Measurements from ENCODE around the gene LSAMP. TPM values are rescaled to one million over a fixed set of nuclear protein-coding genes. Genes with fewer than 3 reads are reported as not detected.

LSAMP gene
- total RNA-seq, 1 donor from 2014 or later, result 30.1 TPM

DNA sequence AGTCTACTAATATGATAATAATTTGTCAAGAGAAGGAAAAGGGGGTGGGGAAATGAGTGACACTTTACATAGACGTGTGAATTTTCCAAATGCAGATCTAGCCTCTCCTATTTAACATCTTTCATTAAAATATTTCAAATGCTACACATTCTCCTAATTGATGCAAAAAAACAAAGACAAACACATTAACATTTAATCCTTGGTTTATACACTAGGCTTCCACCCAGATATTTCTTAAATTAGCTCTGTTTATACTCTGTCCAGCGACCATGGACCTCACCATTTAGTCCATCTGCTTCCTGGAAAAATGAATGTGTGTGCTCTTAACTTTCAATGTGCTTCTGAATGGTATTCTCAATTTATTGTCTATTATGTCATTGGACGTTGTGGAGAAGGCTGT lies 409.9 kb downstream of the LSAMP start:
- Mint-ChIP-seq H3K4me1 (peaks cover 7% of the 10 kb centered on the region), H3K27ac (no peak overlapping the region), H3K9me3 (no peaks in the 10 kb centered on the region), H3K27me3 (ENCODE audit: low read depth) (peaks cover 1% of the 10 kb centered on the region), H3K36me3 (no peaks in the 10 kb centered on the region), H3K4me3 (no peak overlapping the region)
- TF ChIP-seq, protein P1, sequence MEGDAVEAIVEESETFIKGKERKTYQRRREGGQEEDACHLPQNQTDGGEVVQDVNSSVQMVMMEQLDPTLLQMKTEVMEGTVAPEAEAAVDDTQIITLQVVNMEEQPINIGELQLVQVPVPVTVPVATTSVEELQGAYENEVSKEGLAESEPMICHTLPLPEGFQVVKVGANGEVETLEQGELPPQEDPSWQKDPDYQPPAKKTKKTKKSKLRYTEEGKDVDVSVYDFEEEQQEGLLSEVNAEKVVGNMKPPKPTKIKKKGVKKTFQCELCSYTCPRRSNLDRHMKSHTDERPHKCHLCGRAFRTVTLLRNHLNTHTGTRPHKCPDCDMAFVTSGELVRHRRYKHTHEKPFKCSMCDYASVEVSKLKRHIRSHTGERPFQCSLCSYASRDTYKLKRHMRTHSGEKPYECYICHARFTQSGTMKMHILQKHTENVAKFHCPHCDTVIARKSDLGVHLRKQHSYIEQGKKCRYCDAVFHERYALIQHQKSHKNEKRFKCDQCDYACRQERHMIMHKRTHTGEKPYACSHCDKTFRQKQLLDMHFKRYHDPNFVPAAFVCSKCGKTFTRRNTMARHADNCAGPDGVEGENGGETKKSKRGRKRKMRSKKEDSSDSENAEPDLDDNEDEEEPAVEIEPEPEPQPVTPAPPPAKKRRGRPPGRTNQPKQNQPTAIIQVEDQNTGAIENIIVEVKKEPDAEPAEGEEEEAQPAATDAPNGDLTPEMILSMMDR (IDR thresholded peaks at IDR 0.05; ENCODE audit: unreplicated experiment), result no peak
- no peak for DNase-seq (ENCODE audit: low spot score in 2 of 2, unreplicated experiment in 2 of 2)

DNA sequence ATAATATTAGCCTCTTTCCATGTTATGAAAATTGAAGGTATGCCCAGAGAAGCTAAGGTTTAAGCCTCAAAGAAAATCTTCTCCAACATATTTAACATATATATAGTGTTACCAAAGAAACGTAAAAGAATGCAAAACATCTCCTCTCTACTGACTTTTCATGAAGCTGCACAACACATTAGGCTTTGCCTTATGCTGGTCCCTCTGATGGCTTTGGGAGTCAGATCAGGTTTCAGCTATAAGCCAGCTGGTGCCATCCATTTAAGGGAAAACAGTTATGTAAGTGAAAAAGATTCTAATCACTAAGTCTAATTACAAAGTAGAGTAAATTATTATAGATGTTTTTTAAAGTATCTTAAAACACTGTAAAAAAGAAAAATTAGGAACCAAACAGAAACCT lies 410.5 kb downstream of the LSAMP start:
- Mint-ChIP-seq H3K9me3 (no peaks in the 10 kb centered on the region), H3K27ac (no peak overlapping the region), H3K4me3 (no peak overlapping the region), H3K36me3 (no peaks in the 10 kb centered on the region), H3K27me3 (ENCODE audit: low read depth) (peaks cover 1% of the 10 kb centered on the region), H3K4me1 (peaks cover 7% of the 10 kb centered on the region)
- TF ChIP-seq, protein P1 (IDR thresholded peaks at IDR 0.05; ENCODE audit: unreplicated experiment), result no peak
- no peak for DNase-seq (ENCODE audit: low spot score in 2 of 2, unreplicated experiment in 2 of 2)

DNA sequence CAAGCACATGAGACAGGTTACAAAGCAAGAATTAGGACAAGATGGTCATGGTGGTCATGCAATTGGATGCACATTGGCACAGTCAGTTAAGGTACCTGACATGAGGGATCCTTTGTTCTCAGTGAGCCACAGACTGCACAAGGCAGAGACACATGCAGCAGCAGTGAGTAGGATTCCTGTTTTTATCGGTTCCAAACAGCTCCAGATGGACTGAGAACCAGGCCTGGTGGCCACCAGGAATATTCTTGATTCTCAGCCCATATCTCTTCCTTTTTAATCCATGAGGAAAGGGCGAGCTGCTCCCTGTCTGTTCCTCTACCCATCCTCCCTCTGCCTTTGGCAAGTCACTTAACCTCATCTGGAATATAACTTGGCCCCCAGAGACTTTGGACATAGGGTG lies 411.2 kb downstream of the LSAMP start:
- Mint-ChIP-seq H3K9me3 (no peaks in the 10 kb centered on the region), H3K27ac (no peak overlapping the region), H3K36me3 (no peaks in the 10 kb centered on the region), H3K4me3 (no peak overlapping the region), H3K4me1 (peaks cover 12% of the 10 kb centered on the region), H3K27me3 (ENCODE audit: low read depth) (peaks cover 1% of the 10 kb centered on the region)
- no peak for DNase-seq (ENCODE audit: low spot score in 2 of 2, unreplicated experiment in 2 of 2)
- TF ChIP-seq, protein P1 (IDR thresholded peaks at IDR 0.05; ENCODE audit: unreplicated experiment), result no peak

DNA sequence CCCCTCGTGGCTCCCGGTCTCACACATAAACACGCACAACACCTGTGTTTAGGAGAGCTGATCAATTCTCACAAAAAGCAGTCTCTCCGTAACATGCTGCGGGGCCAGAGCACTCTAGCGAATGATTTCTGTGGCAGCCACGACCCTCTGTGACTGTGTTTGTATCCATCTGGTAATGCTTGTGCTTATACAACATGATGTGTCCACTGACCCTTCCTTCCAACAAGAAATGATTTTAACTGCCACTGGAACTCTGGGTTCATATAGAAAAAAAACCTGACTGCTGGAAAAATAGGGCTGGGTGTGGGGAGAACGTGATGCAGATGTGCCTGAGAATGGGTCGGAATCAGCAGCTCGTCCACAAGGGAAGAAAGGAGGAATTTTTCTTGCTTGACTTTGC lies 411.8 kb downstream of the LSAMP start:
- H3K27ac Mint-ChIP-seq, result no peak overlapping the region
- no peak overlapping the region for H3K4me3 Mint-ChIP-seq
- H3K4me1 Mint-ChIP-seq, result peaks cover 13% of the 10 kb centered on the region
- no peaks in the 10 kb centered on the region for H3K9me3 Mint-ChIP-seq
- no peak for DNase-seq (ENCODE audit: low spot score in 2 of 2, unreplicated experiment in 2 of 2)
- TF ChIP-seq, protein P1 (IDR thresholded peaks at IDR 0.05; ENCODE audit: unreplicated experiment), result no peak
- H3K27me3 Mint-ChIP-seq (ENCODE audit: low read depth), result peaks cover 1% of the 10 kb centered on the region
- H3K36me3 Mint-ChIP-seq, result no peaks in the 10 kb centered on the region

DNA sequence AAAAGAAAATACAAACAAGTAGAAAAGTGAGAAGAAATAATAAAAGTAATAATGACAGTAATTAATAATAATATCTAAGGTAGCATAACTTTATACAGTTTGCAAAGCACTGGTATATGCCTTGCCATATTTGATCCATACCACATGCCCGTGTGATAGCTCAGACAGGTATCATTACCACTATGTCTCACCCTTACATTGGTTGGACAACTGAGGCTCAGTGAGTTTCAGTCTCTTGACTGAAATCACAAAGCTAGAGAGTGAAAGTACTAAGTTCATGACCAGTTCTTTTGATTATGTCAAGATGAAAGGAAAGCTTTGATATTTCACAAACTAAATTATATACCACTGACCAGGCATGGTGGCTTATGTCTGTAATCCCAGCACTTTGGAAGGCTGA lies 413.1 kb downstream of the LSAMP start:
- peaks cover 5% of the 10 kb centered on the region for H3K27me3 Mint-ChIP-seq (ENCODE audit: low read depth)
- TF ChIP-seq, protein P1 (IDR thresholded peaks at IDR 0.05; ENCODE audit: unreplicated experiment), result no peak
- no peaks in the 10 kb centered on the region for H3K9me3 Mint-ChIP-seq
- no peak overlapping the region for H3K4me3 Mint-ChIP-seq
- no peak for DNase-seq (ENCODE audit: low spot score in 2 of 2, unreplicated experiment in 2 of 2)
- H3K4me1 Mint-ChIP-seq, result peaks cover 13% of the 10 kb centered on the region
- no peaks in the 10 kb centered on the region for H3K36me3 Mint-ChIP-seq
- H3K27ac Mint-ChIP-seq, result no peak overlapping the region
